Stomach (tissue), 4 donors: Measurements from ENCODE around the gene DDX50.

Experiments
- CTCF ChIP-seq, 7 experiments: fragments of 450-650 bp in 4 of 7; fragments of 200-600 bp in 3 of 7; sonication (generic) in 3 of 7; IDR thresholded peaks; one replicate each; pipeline ENCODE4 v1.5.1; 2016 to 2019; ENCODE audit warnings: antibody characterized with exemption in 7 of 7, control low read depth in 2 of 7, mild to moderate bottlenecking in 1 of 7
- POLR2A ChIP-seq, 4 donors: fragments of 450-650 bp; IDR thresholded peaks; one replicate each; pipeline ENCODE4 v1.6.1; 2016; ENCODE audit warnings: antibody characterized with exemption in 4 of 4, control low read depth in 2 of 4, mild to moderate bottlenecking in 1 of 4, moderate library complexity in 1 of 4
- POLR2AphosphoS5 ChIP-seq, 3 donors: sonication (generic); formaldehyde crosslinking; IDR thresholded peaks; one replicate each; pipeline ENCODE4 v1.6.1; 2016; ENCODE audit warnings: antibody characterized with exemption in 3 of 3

GRCh38 chr10:68869623-68870022 lies 31.5 kb upstream of the DDX50 start:
- TF ChIP-seq CTCF (IDR thresholded peaks at IDR 0.05): no peak
- TF ChIP-seq POLR2AphosphoS5 (IDR thresholded peaks at IDR 0.05): no peak
- TF ChIP-seq POLR2A (IDR thresholded peaks at IDR 0.05): no peak
